Right ventricle myocardium superior (tissue), 1 donor: ENCODE measurements around the gene STT3B. TPM values are rescaled to one million over a fixed set of nuclear protein-coding genes. Genes with fewer than 3 reads are reported as not detected.

ENCODE experiments used
- ATAC-seq: fragments of 200-7000 bp; cut with Tn5 transposase; one replicate; pipeline ENCODE4 v1.9.1; 2020; ENCODE audit warnings: mild to moderate bottlenecking; ENCODE audit not compliant: poor library complexity
- DNase-seq: peaks from one replicate; pipeline ENCODE4 v3.0.0-alpha.2; 2020
- intact Hi-C: fragments of 100-400 bp; cut with DNase I; formaldehyde crosslinking; loops from one replicate; pipeline ENCODE4 v1.11.2; 2022
- total RNA-seq: library from RNA; stranded (reverse); fragmentation: NEBNext Ultra II Directional; extraction: Animal tissue kit (Norgen Biotek cat#: 25700); gene quantifications from one replicate; pipeline ENCODE4 v1.2.1, GENCODE V29; 2021
- donor health status: DM: no; HTN: yes; CAD: no; lungs with severe emphysema.

Gene STT3B
- total RNA-seq, 1 donor from 2014 or later, result 85.3 TPM

GRCh38 chr3:31616711-31617110, 84.0 kb downstream of the STT3B start:
- intact Hi-C loops, result no loop called here
- no peak for ATAC-seq
- no peak for DNase-seq

- intact Hi-C loops, result no loop called here
- DNase-seq, result no peak
- no peak for ATAC-seq
Observed at GRCh38 chr3:31620656-31621055, 87.9 kb downstream of the STT3B start.

- intact Hi-C loops, result no loop called here
- ATAC-seq (no peak), DNase-seq (no peak)
Observed at GRCh38 chr3:31621314-31621713, 88.6 kb downstream of the STT3B start.

- intact Hi-C loops, result no loop called here
- DNase-seq (no peak), ATAC-seq (no peak)
Observed at GRCh38 chr3:31622636-31623288, 90.0 kb downstream of the STT3B start.

- intact Hi-C loops, result no loop called here
- ATAC-seq, result no peak
- no peak for DNase-seq
Observed at GRCh38 chr3:31624083-31624709, 91.5 kb downstream of the STT3B start.

GRCh38 chr3:31625358-31625757, 92.6 kb downstream of the STT3B start:
- DNase-seq, result no peak
- no peak for ATAC-seq
- intact Hi-C loops, result no loop called here

- ATAC-seq (no peak), DNase-seq (no peak)
- intact Hi-C loops, result no loop called here
Observed at GRCh38 chr3:31629054-31629453, 96.3 kb downstream of the STT3B start.

- DNase-seq (no peak), ATAC-seq (no peak)
- intact Hi-C loops, result no loop called here
Observed at GRCh38 chr3:31634476-31634875, 101.8 kb downstream of the STT3B start.

- intact Hi-C loops, result no loop called here
- no peak for DNase-seq
- ATAC-seq, result no peak
Observed at GRCh38 chr3:31635545-31635944, 102.8 kb downstream of the STT3B start.

GRCh38 chr3:31636049-31636448, 103.3 kb downstream of the STT3B start:
- no peak for DNase-seq
- intact Hi-C loops, result no loop called here
- ATAC-seq, result no peak

GRCh38 chr3:31636694-31637442, 104.1 kb downstream of the STT3B start:
- ATAC-seq (no peak), DNase-seq (no peak)
- intact Hi-C loops, result no loop called here

- DNase-seq (no peak), ATAC-seq (no peak)
- intact Hi-C loops, result loop anchor here (10.0 kb wide), 1 partner anchor 85 kb away; no protein-coding TSS in a partner anchor
Observed at GRCh38 chr3:31639828-31640227, 107.1 kb downstream of the STT3B start.

- ATAC-seq (no peak), DNase-seq (no peak)
- intact Hi-C loops, result loop anchor here (10.0 kb wide), 1 partner anchor 90 kb away; no protein-coding TSS in a partner anchor
Observed at GRCh38 chr3:31645256-31645655, 112.5 kb downstream of the STT3B start.

GRCh38 chr3:31648286-31648968, 115.7 kb downstream of the STT3B start:
- DNase-seq (no peak), ATAC-seq (no peak)
- intact Hi-C loops, result loop anchor here (10.0 kb wide), 1 partner anchor 94 kb away; no protein-coding TSS in a partner anchor

GRCh38 chr3:31652296-31652695, 119.6 kb downstream of the STT3B start:
- ATAC-seq (no peak), DNase-seq (no peak)
- intact Hi-C loops, result no loop called here

- intact Hi-C loops, result no loop called here
- DNase-seq (no peak), ATAC-seq (no peak)
Observed at GRCh38 chr3:31653464-31653863, 120.7 kb downstream of the STT3B start.

GRCh38 chr3:31654998-31655397, 122.3 kb downstream of the STT3B start:
- intact Hi-C loops, result no loop called here

GRCh38 chr3:31659246-31659645, 126.5 kb downstream of the STT3B start:
- DNase-seq (no peak), ATAC-seq (no peak)
- intact Hi-C loops, result no loop called here

More at GRCh38 chr3:31654998-31655397, 122.3 kb downstream of the STT3B start:
- ATAC-seq (no peak), DNase-seq (no peak)

GRCh38 chr3:31661286-31661685, 128.6 kb downstream of the STT3B start:
- DNase-seq (no peak), ATAC-seq (no peak)
- intact Hi-C loops, result no loop called here
